HepG2 (cell line): ENCODE measurements around the gene PLD2. TPM values are rescaled to one million over a fixed set of nuclear protein-coding genes. Genes with fewer than 3 reads are reported as not detected.

Source experiments
- ATAC-seq: fragments of 200-7000 bp; cut with Tn5 transposase; 3 replicates; pipeline ENCODE4 v1.9.1; 2020; ENCODE audit warnings: mild to moderate bottlenecking, moderate library complexity
- BruUV-seq: library from RNA; stranded (reverse); fragments of 400-500 nt; replicated peaks from 2 replicates; lab custom pipeline; 2021; lab: Mats Ljungman, UMichigan
- CTCF ChIA-PET: fragments of 300-600 bp; formaldehyde crosslinking; extraction: SDS; loops from one replicate; lab custom pipeline; 2021; ENCODE audit warnings: low total read pairs, inconsistent platforms, low intra/inter-chr PET ratio; lab: Yijun Ruan, JAX
- POLR2A ChIA-PET: fragments of 350-600 bp; sonication (Branson Sonifier 250); formaldehyde crosslinking; loops from one replicate; lab custom pipeline; 2020; ENCODE audit warnings: antibody characterized with exemption, inconsistent platforms; lab: Yijun Ruan, JAX
- DNase-seq: peaks from one replicate; pipeline ENCODE4 v3.0.0-alpha.2; 2015; ENCODE audit warnings: low spot score
- FAIRE-seq: peaks from 3 replicates; lab custom pipeline; 2011; peaks lifted over from hg19 to GRCh38; lab: Jason Lieb, UNC
- H2AFZ ChIP-seq: one replicate; pipeline ENCODE4 v1.6.1; 2011; ENCODE audit warnings: low read length, inconsistent platforms
- H3K27ac ChIP-seq: fragments of 300-600 bp; 3 replicates; pipeline ENCODE4 v1.8.0; 2011; ENCODE audit warnings: mixed run types, mild to moderate bottlenecking, mixed read lengths, low read length, inconsistent platforms; ENCODE audit not compliant: insufficient read depth; ENCODE audit errors: extremely low read length
- H3K27me3 ChIP-seq, 2 experiments: fragments of 200-600 bp in 1 of 2; 2 replicates in 1 of 2; 3 replicates in 1 of 2; pipeline versions ENCODE4 v1.6.0 to v1.8.0; 2011; ENCODE audit warnings: low read length in 2 of 2, mild to moderate bottlenecking in 2 of 2, moderate library complexity in 2 of 2, inconsistent platforms in 1 of 2; ENCODE audit not compliant: insufficient read depth in 2 of 2, control insufficient read depth in 1 of 2
- H3K36me3 ChIP-seq, 2 experiments: fragments of 200-600 bp in 1 of 2; replicated peaks in 1 of 2; 2 replicates in 1 of 2; 3 replicates in 1 of 2; pipeline versions ENCODE4 v1.5.1 to v1.8.0; 2011; ENCODE audit warnings: low read length in 2 of 2, inconsistent platforms in 1 of 2; ENCODE audit not compliant: insufficient read depth in 2 of 2, control insufficient read depth in 1 of 2
- H3K4me1 ChIP-seq: 2 replicates; pipeline ENCODE4 v1.5.1; 2012; ENCODE audit warnings: low read length, inconsistent platforms; ENCODE audit not compliant: insufficient read depth
- H3K4me2 ChIP-seq: 2 replicates; pipeline ENCODE4 v1.6.0; 2011; ENCODE audit warnings: low read depth, low read length, inconsistent platforms
- H3K4me3 ChIP-seq, 3 experiments: fragments of 200-600 bp in 1 of 3; sonication (generic), shearing (Covaris generic) in 1 of 3; replicated peaks in 1 of 3; 2 replicates each; pipeline ENCODE4 v1.5.1; 2011 to 2016; ENCODE audit warnings: low read length in 3 of 3, inconsistent platforms in 2 of 3, low read depth in 2 of 3, mild to moderate bottlenecking in 2 of 3, control low read depth in 1 of 3, mixed read lengths in 1 of 3; ENCODE audit not compliant: insufficient read depth in 1 of 3
- H3K79me2 ChIP-seq: one replicate; pipeline ENCODE4 v1.6.1; 2011; ENCODE audit warnings: low read length, inconsistent platforms; ENCODE audit not compliant: insufficient read depth
- H3K9ac ChIP-seq: 2 replicates; pipeline ENCODE4 v1.6.0; 2011; ENCODE audit warnings: mild to moderate bottlenecking, low read depth, low read length, inconsistent platforms; ENCODE audit not compliant: insufficient read depth
- H3K9me3 ChIP-seq: 2 replicates; pipeline ENCODE4 v1.5.1; 2012; ENCODE audit warnings: mild to moderate bottlenecking, low read length
- H4K20me1 ChIP-seq: 2 replicates; pipeline ENCODE4 v1.6.0; 2011; ENCODE audit warnings: inconsistent platforms, mild to moderate bottlenecking, low read length, moderate library complexity; ENCODE audit not compliant: insufficient read depth
- HNRNPL ChIP-seq: fragments of 200-400 bp; formaldehyde crosslinking; IDR thresholded peaks from 2 replicates; pipeline ENCODE4 v1.6.1; 2017; ENCODE audit warnings: mild to moderate bottlenecking, low read depth, low read length
- SOX13 ChIP-seq, 3 experiments: fragments of 450-650 bp in 1 of 3; sonication (generic) in 1 of 3; formaldehyde crosslinking in 1 of 3; IDR thresholded peaks in 2 of 3; conservative IDR thresholded peaks in 1 of 3; 2 replicates each; pipeline versions ENCODE4 v1.5.0 to v1.6.1; 2016 to 2020; ENCODE audit warnings: antibody characterized with exemption in 1 of 3, mild to moderate bottlenecking in 1 of 3, missing compliant biosample characterization in 1 of 3, missing genetic modification reagents in 1 of 3, moderate library complexity in 1 of 3
- TBX3 ChIP-seq: fragments of 450-650 bp; IDR thresholded peaks from 2 replicates; pipeline ENCODE4 v1.6.1; 2017; ENCODE audit warnings: antibody characterized with exemption, mild to moderate bottlenecking, inconsistent platforms, borderline replicate concordance
- ZNF687 ChIP-seq: sonication (generic); formaldehyde crosslinking; IDR thresholded peaks from 2 replicates; pipeline ENCODE4 v1.5.1; 2020; ENCODE audit warnings: mild to moderate bottlenecking, missing genetic modification reagents, moderate library complexity
- WGBS: methylation state at CpG from one replicate; pipeline ENCODE4 v1.1.6; 2017; ENCODE audit warnings: low lambda C conversion rate; 5-methylcytosine and 5-hydroxymethylcytosine counted together
- in situ Hi-C: cut with HindIII; loops from 2 replicates; pipeline ENCODE4 v1.10.0; 2017; ENCODE audit warnings: low pct_unique_long_range_greater_than_20kb; ENCODE audit not compliant: extremely low pct_ligation_motif_present
- intact Hi-C: fragments of 100-400 bp; cut with micrococcal nuclease; formaldehyde crosslinking; loops from one replicate; pipeline ENCODE4 v1.10.0; 2022; ENCODE audit not compliant: unreplicated experiment
- polyA plus RNA-seq, 8 experiments: library from polyadenylated mRNA; depleted of rRNA in 3 of 8; stranded (reverse) in 7 of 8; unstranded in 1 of 8; fragments of >200 nt; fragmentation: Illumina TruSeq in 4 of 8; extraction: Trizol in 4 of 8; gene quantifications; 2 replicates each; pipeline versions ENCODE4 v1.2.1 to v1.2.3, GENCODE V29; 2011 to 2016; ENCODE audit warnings: low read depth in 4 of 8, missing spikeins in 1 of 8, mixed read lengths in 1 of 8; ENCODE audit not compliant: insufficient read depth in 1 of 8
- total RNA-seq, 5 experiments: library from RNA; depleted of rRNA; stranded (reverse); fragments of >200 nt; fragmentation: Illumina TruSeq; extraction: Trizol; gene quantifications; 2 replicates each; pipeline ENCODE4 v1.2.3, GENCODE V29; 2016; ENCODE audit warnings: low read depth in 1 of 5

PLD2 gene
- total and polyA plus RNA-seq, 2 of the 13 experiments (the other 11 are each of a cell fraction or from before 2014, with no cell fraction given), result 13.4 to 29.7 TPM

- peaks cover 68% of the 10 kb centered on the region for H3K4me1 ChIP-seq
- peaks cover 47% of the 10 kb centered on the region for H3K79me2 ChIP-seq
- H3K27ac ChIP-seq, result no peak overlapping the region
- no peaks in the 10 kb centered on the region for H3K27me3 ChIP-seq
- H3K9me3 ChIP-seq, result no peaks in the 10 kb centered on the region
- ATAC-seq, result peak; percentile 26; the same call in 2 of the 3 replicates
- POLR2A ChIA-PET, result interaction anchor here (1.6 kb wide), 1 partner anchor 147 kb away, joined by 6 read pairs; the partner anchor contains the start of gene ARRB2
- H3K36me3 ChIP-seq, result peaks cover 9 to 37% of the 10 kb centered on the region in 2 experiments
- no peak overlapping the region for H3K4me3 ChIP-seq
- no TSS peak for BruUV-seq
- H4K20me1 ChIP-seq, result no peaks in the 10 kb centered on the region
- 99% methylated on average over 7 of the region's 7 CpGs for WGBS
- CTCF ChIA-PET, result no interaction called here
- H3K9ac ChIP-seq, result no peak overlapping the region
- intact Hi-C loops, result no loop called here
- in situ Hi-C loops, result no loop called here
- no peak for DNase-seq
- H2AFZ ChIP-seq, result no peak overlapping the region
- TF ChIP-seq TBX3, result no peak
- 0 out of 2 replicates have a peak, but pooled peaks have one; percentile 49 for TF ChIP-seq HNRNPL
- peak; percentile 34; the same call in 1 of the 2 replicates for TF ChIP-seq ZNF687
- no peak for TF ChIP-seq SOX13 (IDR thresholded peaks at IDR 0.05)
- TF ChIP-seq SOX13 (CRISPR knock-in tag; conservative IDR thresholded peaks at IDR 0.05 in 1 of 2, IDR thresholded peaks at IDR 0.05 in 1 of 2), result no peak
- FAIRE-seq, result no peak
- no peak overlapping the region for H3K4me2 ChIP-seq
Observed at GRCh38 chr17:4856937-4857314, 50.0 kb downstream of the PLD2 start.
